ENCODE results near the gene CNOT6L.
A peak's percentile ranks its signal among the peaks of the same experiment; 100 is the strongest.
"Not testable (repeated sequence)": the region's sequence is repeated elsewhere in the genome, so short reads cannot be mapped to it uniquely, and the experiment has no call there.

The CNOT6L gene

DNA sequence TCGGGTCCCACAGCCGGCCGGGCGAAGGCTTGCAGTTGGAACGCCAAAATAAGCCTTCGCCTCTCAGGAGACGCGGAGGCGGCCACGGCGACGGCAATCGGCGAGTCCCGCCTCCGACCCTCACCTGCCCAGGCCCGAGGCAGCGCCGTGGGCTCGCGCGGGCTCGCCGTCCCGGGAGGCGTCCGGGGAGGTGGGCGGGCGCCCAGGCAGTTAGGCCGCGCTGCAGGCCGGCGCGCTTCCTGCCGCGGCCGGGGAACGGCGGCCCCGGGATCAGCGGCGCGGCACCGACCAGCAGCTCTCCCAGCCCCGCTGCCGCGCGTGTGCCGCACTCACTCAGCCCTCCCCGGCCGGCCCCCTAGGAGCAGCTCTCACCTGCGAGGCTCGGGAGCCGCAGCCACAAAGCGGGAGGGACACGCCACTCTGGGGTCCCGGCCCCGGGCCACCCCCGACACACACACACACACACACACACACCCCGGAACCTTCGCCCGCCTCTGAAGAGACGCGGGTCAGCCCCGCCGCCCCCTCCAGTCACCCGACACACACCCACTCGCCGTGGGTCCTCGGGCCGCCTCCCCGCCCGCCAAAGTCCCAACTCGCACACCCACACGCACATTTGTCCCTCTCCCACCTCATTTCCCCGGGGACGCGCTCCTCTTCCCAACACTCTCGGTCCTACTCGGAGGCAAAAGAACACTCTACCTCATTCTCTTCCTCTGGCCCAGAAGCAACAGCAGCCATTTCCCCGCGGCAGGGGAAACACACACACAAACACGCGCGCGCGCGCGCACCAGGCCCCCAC lies at the start of gene CNOT6L:
Gene CNOT6L, minus strand, starts transcription at position 767 of the 802 bp plus-strand sequence. Its CDS starts 60 bp downstream, at position 707.
- DNase-seq: peak; percentile 58
- TF ChIP-seq, protein P1, sequence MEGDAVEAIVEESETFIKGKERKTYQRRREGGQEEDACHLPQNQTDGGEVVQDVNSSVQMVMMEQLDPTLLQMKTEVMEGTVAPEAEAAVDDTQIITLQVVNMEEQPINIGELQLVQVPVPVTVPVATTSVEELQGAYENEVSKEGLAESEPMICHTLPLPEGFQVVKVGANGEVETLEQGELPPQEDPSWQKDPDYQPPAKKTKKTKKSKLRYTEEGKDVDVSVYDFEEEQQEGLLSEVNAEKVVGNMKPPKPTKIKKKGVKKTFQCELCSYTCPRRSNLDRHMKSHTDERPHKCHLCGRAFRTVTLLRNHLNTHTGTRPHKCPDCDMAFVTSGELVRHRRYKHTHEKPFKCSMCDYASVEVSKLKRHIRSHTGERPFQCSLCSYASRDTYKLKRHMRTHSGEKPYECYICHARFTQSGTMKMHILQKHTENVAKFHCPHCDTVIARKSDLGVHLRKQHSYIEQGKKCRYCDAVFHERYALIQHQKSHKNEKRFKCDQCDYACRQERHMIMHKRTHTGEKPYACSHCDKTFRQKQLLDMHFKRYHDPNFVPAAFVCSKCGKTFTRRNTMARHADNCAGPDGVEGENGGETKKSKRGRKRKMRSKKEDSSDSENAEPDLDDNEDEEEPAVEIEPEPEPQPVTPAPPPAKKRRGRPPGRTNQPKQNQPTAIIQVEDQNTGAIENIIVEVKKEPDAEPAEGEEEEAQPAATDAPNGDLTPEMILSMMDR (IDR thresholded peaks at IDR 0.05; ENCODE audit: low read depth, low read length): no peak
- no peaks in the 10 kb centered on the region for H3K9me3 ChIP-seq (ENCODE audit: severe bottlenecking)
- peak within 1 kb of the TSS; percentile 98 for H3K4me3 ChIP-seq (ENCODE audit: low read depth, low read length)
- H3K36me3 ChIP-seq: no peaks in the 10 kb centered on the region; the same call in 1 of the 2 replicates
- H3K27me3 ChIP-seq (ENCODE audit: insufficient read depth, low read depth, severe bottlenecking): no peaks in the 10 kb centered on the region
- peak within 1 kb of the TSS; percentile 93 for H3K27ac ChIP-seq

DNA sequence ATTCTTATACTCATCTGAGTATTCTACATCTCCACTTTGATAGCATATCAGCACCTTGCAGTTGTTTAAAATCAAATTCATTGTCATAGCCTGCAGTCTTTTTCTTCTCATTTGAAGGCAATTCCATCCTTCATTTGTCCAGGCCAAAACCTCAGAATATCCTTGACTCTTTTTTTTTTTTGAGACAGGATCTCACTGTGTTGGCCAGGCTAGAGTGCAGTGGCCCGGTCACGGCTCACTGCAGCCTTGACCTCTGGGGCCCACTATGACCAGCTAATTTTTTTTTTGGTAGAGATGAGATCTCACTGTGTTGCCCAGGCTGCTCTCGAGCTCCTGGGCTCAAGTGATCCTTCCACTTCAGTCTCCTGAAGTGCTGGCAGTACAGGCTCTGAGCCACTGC lies 46.1 kb upstream of the CNOT6L start:
- no peaks in the 10 kb centered on the region for H3K9me3 ChIP-seq (ENCODE audit: severe bottlenecking)
- no peak overlapping the region for H3K4me3 ChIP-seq (ENCODE audit: low read depth, low read length)
- no peaks in the 10 kb centered on the region for H3K27me3 ChIP-seq (ENCODE audit: insufficient read depth, low read depth, severe bottlenecking)
- DNase-seq: no peak
- no peak overlapping the region for H3K27ac ChIP-seq
- no peaks in the 10 kb centered on the region; the same call in 1 of the 2 replicates for H3K36me3 ChIP-seq
- TF ChIP-seq, protein P1 (IDR thresholded peaks at IDR 0.05; ENCODE audit: low read depth, low read length): no peak

DNA sequence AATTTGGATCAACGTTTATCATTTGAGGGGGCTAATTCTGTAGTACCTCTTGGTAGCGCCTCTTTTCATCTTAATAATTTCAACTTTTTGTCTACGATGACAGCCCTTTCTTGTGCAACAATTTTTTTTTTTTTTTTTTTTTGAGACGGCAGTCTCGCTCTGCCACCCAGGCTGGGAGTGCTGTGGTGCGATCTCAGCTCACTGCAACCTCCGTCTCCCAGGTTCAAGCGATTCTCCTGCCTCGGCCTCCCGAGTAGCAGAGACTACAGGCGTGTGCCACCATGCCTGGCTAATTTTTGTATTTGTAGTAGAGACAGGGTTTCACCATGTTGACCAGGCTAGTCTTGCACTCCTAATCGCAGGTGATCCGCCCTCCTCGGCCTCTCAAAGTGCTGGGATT lies 44.2 kb upstream of the CNOT6L start:
- Histone ChIP-seq H3K4me3 (ENCODE audit: low read depth, low read length) (peak overlapping the region; percentile 92), H3K27ac (peak overlapping the region; percentile 85; the same call in 1 of the 2 replicates)
- H3K27me3 ChIP-seq (ENCODE audit: insufficient read depth, low read depth, severe bottlenecking); DNase-seq; H3K9me3 ChIP-seq (ENCODE audit: severe bottlenecking); H3K36me3 ChIP-seq: not testable (repeated sequence)

DNA sequence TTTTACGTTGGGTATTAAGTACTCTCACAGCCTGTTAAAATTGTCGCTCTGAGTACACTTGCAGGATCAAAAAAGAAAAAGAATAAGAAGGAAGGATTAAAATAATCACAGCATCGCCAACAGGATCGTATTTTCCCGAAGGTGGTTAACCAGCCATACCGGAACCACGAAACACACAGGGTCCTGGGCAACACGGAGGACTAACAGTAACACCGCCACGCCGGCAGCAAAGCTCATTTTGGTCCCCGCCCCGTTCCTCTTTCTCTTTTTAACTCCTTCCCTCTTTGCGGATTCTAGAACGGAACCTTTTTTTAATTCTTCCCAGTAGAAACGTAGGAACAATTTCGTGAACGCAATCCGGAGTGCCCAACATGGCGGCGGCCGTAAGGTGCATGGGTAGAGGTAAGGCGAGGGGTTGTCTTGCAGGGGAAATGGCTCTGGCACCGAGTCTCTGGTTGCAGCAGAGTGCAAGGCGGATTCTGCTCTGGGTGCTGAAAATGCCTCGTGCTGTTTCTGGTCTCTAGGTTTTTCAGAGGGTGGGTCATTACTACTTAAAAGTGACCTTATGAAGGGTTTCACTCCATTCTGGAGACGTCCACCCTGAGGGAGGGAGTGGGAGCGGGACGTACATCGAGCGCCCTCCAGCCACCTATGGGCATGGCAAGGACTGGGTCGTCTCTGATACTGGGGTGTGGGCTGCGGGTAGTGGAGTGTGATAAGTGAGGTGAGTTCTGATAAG lies 43.5 kb upstream of the CNOT6L start, which contains the start of gene MRPL1:
Gene MRPL1, plus strand, starts transcription at position 353 of the 739 bp plus-strand sequence. Its CDS starts 19 bp downstream, at position 372.
- Histone ChIP-seq H3K27ac (peak within 1 kb of the TSS; percentile 85), H3K9me3 (ENCODE audit: severe bottlenecking) (no peaks in the 10 kb centered on the region), H3K4me3 (ENCODE audit: low read depth, low read length) (peak within 1 kb of the TSS; percentile 92), H3K36me3 (no peaks in the 10 kb centered on the region), H3K27me3 (ENCODE audit: insufficient read depth, low read depth, severe bottlenecking) (no peaks in the 10 kb centered on the region)
- TF ChIP-seq, protein P1 (IDR thresholded peaks at IDR 0.05; ENCODE audit: low read depth, low read length): peak; percentile 17; the same call in 1 of the 2 replicates
- DNase-seq: peak; percentile 88

DNA sequence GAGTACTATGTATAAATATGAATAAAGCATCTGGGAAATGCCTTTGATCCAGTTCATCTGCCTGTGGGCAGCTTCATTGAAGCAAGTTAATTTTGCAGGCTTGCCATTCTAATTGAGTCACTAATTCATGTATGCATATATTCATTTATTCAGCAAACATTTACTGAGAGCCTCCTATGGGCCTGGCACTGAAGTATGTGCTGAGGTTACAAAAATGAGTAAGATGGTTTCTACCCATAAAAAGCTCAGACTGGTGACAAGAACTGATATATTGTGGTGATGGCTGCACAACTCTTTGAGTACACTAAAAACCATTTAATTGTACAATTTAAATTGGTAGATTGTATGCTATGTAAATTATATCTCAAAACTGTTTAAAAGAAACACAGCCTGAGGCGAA lies 42.3 kb upstream of the CNOT6L start:
- peak overlapping the region; percentile 85; the same call in 1 of the 2 replicates for H3K27ac ChIP-seq
- no peaks in the 10 kb centered on the region for H3K36me3 ChIP-seq
- no peaks in the 10 kb centered on the region for H3K27me3 ChIP-seq (ENCODE audit: insufficient read depth, low read depth, severe bottlenecking)
- peak overlapping the region; percentile 92 for H3K4me3 ChIP-seq (ENCODE audit: low read depth, low read length)
- TF ChIP-seq, protein P1 (IDR thresholded peaks at IDR 0.05; ENCODE audit: low read depth, low read length): no peak
- no peaks in the 10 kb centered on the region for H3K9me3 ChIP-seq (ENCODE audit: severe bottlenecking)
- DNase-seq: no peak

DNA sequence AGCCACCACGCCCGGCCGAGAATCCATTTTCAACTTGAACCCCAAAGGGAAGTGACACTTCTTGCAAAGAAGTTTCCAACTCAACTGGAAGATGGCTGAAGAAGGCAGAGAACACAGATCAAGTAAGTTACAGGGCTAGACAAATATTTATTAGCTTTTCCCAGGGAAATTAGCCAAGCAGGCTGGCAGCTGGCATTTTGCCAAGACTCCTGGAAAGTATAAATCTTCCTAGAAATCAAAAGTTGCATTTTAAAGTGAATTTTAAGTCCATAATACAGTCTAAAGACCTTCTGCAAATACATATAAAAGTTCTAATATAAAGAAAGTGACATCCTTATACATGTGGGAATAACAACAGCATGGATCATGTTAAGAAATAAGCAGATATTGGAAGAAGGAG lies 40.1 kb upstream of the CNOT6L start:
- no peaks in the 10 kb centered on the region for H3K27me3 ChIP-seq (ENCODE audit: insufficient read depth, low read depth, severe bottlenecking)
- no peak overlapping the region for H3K4me3 ChIP-seq (ENCODE audit: low read depth, low read length)
- DNase-seq: no peak

More for the DNA sequence above, 40.1 kb upstream of the CNOT6L start:
- Histone ChIP-seq H3K9me3 (ENCODE audit: severe bottlenecking) (no peaks in the 10 kb centered on the region), H3K36me3 (no peaks in the 10 kb centered on the region), H3K27ac (no peak overlapping the region)
- TF ChIP-seq, protein P1 (IDR thresholded peaks at IDR 0.05; ENCODE audit: low read depth, low read length): no peak
